HG02943 (cell line): Measurements from ENCODE around the gene OMP.

Experiments used
- ATAC-seq: cut with Tn5 transposase; IDR thresholded peaks from one replicate; pipeline ENCODE4 v1.9.1; 2021; ENCODE audit warnings: mild to moderate bottlenecking, low read depth, moderate library complexity; ENCODE audit not compliant: unreplicated experiment

Gene OMP

DNA sequence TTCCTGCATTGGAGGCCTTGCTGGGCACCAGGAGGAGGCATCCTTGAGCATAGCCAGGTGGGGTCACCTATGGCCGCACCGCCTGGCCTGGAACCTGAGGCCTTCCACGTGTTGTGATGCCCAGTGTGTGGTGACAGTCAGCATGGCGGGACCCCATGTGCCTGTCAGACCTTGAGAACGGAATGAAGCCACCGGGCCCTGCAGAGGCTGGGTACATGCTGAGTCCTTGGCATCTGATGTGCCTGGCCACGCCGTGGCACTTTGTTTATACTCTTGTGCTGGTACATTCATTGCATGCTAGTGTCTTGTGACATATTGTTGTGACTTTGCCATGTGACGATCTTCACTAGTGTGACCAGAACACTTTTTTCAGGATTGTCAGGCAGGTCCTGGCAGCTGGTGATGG, 16.9 kb downstream of the OMP start:
- ATAC-seq, result no peak

DNA sequence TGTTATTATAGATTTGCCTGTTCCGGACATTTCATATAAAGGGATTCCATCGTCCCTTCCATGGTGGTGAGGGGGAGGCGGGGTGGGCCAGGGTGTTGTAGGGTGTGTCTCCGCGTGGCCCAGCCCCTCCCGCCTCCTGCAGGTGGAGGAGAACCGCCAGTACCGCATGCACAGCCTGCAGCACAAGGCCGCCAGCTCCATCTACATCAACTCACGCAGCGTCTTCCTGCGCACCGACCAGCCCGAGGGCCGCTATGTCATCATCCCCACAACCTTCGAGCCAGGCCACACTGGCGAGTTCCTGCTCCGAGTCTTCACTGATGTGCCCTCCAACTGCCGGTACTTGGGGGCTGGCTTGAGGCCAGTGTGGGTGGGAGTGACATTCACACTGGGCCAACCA, 17.9 kb downstream of the OMP start:
- no peak for ATAC-seq

DNA sequence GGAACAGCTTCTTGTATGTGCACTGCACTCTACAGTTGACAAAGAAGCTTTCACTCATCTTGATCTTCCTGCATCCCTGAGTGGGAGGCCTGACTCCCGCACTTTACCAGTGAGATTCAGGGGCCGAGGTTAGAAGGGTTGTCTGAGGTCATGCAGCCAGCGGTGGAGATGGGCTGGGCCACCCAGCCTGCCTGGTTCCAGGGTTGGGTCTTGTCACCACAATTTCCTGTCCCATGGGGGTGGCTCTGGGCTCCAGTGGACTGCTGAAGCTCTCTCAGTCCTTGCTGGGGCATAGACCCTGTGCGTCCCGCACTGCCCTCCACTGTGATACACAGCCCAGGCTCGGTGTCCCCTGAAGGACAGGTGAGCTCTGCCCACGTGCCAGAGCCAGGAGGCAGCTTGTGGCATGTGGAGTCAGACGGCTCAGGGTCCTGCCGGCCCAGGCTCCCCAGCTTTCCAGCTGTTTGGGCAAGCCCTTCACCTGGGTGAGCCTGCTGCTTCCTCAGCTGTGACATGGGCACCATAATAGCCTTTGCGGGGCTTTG, 18.5 kb downstream of the OMP start:
- no peak for ATAC-seq

DNA sequence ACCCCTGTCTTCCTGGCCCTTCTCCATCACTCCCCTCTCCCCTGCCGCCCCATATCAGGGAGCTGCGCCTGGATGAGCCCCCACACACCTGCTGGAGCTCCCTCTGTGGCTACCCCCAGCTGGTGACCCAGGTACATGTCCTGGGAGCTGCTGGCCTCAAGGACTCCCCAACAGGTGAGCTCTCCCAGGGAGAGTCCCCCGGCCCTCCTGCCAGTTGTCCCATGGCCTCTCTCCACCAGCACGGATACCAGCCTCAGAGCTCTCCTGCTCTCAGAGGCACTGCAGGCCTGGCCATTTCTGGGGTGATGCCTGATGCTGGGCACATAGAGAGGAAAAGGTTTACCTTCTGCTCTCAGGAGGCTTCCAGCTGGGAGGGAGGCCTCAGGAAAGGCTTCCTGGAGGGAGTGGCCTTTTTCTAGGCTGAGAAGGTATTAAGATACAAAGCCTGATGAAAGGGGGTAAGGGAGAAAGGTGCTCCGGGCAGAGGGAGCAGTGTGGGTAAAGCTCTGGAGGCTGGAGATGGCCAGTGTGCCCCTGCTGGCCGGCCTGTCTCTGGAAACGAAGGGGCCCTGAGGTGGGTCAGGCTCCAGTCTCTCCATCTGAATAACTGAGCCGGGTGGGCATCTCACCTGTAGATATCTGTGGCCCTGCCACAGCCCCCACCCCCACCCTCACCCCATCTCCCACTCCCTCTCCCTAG, 19.4 kb downstream of the OMP start:
- ATAC-seq, result no peak

DNA sequence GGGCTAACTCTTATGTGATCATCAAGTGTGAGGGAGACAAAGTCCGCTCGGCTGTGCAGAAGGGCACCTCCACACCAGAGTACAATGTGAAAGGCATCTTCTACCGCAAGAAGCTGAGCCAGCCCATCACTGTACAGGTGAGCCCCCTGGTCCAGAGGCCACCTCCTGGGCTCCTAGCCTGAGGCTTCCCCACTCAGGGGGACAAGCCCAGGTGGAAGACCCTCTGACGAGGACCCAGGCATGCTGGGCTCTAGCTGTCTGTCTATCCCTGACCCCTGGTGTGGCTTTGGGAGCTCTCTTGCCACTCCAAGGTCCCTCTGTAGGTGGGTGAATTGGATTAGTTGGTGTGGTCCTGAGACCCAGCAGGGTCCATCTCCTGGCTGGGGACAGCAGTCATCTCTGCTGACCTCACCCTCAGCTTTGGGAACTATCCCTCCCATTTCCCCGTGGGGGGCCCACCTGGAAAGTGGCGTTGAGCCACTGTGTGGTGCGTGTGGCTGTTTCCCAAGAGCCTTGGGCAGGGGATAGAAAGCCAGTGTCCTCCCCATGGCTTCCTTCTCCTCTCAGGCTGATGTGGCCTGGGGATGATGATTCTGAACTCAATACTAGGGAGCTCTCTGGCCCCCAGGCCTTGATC, 20.1 kb downstream of the OMP start:
- ATAC-seq, result no peak

DNA sequence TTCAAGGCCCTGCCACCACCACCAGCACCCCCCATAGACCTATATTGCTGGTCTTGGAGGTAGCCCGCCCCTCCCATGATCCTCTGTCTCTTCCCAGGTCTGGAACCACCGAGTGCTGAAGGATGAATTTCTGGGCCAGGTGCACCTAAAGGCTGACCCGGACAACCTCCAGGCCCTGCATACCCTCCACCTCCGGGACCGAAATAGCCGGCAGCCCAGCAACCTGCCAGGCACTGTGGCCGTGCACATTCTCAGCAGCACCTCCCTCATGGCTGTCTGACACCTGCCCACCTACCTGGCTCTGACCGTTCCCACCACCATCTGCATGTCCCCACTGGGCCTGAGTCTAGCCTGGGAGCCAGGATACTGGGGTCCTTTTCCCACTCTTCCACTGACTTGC, 21.0 kb downstream of the OMP start:
- ATAC-seq, result no peak

DNA sequence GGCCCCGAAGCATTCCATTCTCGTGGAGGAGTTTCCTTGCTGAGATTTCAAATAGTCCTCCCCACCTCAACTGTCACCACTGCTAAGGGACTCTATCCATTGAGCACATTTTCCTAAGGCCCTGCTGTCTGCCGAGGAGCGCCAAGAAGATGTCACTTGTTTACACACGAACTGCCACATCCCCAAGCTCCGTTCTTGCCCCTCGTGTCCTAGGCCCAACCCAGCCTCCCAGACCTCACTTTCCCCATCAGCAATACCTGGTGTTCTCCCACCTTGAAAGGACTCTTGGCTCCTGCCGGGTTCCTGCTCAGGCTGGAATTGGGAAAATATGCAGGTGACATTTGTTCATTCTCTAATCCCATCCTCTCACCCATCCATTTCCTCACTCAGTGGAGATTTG, 21.4 kb downstream of the OMP start:
- ATAC-seq, result no peak

DNA sequence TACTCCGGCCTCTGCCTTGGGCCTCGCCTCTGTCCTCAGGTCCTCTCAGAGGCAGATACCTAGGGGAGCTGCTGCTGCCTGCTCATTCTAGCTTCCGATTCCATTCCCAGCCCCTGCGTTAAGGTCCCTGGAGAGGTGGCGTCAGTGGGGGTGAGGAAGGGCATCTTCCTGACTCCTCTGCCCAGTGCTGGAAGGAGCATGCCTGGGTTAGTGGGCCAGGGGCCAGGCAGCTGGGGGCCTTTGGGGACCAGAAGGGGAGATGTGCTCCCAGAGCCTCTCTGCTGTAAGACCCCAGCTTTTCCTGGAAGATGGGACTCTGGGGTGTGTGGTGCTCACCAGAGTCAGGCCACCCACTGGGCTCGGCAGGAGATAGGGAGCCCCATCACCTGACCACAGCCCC, 21.8 kb downstream of the OMP start:
- no peak for ATAC-seq

DNA sequence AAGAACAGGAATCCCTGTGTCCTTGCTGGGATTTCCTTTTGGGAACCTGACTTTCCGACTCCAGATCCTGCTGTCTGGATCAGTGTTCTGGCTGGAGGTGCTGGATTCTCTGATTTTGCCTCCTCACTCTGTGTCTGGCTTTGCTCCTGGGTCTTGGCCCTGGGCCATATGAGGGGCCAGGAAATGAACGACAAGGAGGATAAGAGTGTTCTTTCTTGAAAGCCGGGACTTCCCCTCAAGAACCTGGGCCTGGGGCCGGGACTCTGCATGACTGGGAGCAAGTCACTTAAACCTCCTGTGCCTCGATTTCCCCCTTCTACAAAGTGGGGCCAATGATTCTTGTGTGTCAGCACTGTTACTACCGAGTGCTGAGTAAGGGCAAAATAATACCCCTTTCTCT, 22.6 kb downstream of the OMP start:
- ATAC-seq, result no peak

DNA sequence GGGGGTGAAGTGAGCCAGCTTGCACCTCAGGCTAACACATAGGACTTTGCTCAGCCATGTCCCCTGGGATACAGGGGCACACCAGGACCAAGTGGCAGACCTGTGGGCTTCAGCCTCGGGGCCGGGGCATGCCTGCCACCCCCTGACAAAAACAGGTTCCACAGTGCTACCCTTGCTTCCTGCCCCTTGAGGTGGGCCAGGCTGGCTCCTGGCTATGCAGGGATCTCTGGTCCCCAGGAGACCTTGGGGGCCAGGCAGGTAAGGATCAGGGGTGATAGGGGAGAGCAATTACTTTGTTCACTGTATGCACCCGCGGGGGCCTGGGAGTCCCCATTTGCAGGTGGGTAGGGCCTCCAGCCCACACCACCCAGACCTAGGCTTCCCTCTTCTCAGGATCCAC, 23.1 kb downstream of the OMP start:
- ATAC-seq, result no peak

DNA sequence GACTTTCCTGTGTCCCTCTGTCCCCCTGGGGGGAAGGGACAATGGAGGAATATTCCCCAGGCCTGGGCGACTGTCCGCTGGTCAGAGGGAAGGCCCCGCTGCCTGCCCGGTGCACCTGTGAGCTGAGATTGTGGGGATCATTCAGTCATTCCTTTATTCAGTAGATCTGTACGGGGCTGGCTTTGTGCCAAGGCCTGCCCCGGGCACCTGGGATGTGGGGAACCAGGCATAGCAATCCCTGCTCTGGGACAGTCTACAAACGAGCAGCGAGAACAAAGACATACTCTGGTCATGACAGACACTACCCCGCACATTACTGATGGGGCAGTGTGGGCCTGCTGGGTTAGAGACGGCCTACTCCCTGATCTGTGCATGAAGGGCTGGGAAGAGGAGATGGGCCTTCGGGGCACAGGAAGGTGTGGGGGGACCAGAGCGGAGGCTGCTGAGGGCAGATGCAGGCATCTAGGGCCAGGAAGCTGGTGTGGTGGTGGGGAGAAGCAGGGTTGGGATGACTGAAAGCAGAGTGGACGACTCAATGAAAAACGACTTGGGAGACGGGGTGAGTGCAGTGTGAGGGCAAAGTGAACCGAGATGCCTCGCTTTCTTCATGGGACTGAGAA, 23.6 kb downstream of the OMP start:
- no peak for ATAC-seq

DNA sequence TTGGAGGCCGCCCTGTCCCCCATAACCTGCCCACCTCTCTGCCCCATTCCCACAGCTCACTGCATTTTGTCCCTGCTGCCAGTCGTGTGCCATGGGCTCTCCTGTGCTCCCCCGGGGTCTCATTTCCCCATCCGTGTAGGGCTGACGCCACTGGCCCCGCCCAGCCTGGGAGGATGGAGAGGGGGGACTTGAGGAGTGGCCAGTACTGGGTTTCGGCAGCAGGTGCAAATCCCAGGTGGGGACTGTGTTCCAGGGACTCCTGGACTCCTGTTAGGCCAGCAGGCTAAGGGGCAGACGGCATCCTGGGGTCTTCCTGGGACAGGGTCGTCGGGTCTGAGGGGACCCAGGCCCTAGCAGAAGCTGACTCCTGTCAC, 24.2 kb downstream of the OMP start:
- no peak for ATAC-seq

DNA sequence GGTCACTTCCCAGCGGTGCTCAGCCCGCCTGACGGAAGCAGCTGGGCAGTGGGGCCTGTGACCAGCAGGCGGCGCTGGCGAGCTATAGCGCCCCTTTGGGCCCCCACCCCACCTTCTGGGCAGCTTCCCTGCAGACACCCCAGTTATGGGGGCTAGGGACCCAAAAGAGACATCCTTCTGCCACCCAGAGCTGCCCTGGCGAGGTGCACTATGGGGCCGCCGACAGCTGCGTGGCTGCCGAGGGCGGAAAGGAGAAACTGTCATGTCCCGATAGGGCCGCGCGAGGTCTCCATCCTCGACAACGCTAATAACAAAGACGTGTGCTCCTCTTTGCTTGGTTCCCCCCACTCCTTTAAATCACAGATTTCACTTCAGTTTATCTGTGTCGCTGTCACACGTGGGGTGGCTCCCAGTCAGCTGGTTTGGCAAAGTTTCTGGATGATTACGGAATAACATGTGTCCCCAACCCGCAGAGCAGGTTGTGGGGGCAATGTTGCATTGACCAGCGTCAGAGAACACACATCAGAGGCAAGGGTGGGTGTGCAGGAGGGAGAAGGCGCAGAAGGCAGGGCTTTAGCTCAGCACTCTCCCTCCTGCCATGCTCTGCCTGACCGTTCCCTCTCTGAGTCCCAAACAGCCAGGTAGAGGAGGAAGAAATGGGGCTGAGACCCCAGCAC, 24.7 kb downstream of the OMP start:
- ATAC-seq, result no peak

DNA sequence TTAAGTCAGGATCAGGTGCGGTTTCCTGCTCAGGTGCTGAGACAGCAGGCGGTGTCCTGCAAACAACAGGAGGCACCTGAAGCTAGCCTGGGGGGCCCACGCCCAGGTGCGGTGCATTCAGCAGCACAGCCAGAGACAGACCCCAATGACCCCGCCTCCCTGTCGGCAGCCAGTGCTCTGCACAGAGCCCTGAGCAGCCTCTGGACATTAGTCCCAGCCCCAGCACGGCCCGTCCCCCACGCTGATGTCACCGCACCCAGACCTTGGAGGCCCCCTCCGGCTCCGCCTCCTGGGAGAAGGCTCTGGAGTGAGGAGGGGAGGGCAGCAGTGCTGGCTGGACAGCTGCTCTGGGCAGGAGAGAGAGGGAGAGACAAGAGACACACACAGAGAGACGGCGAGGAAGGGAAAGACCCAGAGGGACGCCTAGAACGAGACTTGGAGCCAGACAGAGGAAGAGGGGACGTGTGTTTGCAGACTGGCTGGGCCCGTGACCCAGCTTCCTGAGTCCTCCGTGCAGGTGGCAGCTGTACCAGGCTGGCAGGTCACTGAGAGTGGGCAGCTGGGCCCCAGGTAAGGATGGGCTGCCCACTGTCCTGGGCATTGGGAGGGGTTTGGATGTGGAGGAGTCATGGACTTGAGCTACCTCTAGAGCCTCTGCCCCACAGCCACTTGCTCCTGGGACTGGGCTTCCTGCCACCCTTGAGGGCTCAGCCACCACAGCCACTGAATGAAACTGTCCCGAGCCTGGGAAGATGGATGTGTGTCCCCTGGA, 25.5 kb downstream of the OMP start, which contains the start of gene MYO7A:
MYO7A (plus strand) TSS at position 327 of the 772 bp plus-strand sequence. CDS start 2,389 bp downstream, outside the sequence.
- no peak for ATAC-seq

DNA sequence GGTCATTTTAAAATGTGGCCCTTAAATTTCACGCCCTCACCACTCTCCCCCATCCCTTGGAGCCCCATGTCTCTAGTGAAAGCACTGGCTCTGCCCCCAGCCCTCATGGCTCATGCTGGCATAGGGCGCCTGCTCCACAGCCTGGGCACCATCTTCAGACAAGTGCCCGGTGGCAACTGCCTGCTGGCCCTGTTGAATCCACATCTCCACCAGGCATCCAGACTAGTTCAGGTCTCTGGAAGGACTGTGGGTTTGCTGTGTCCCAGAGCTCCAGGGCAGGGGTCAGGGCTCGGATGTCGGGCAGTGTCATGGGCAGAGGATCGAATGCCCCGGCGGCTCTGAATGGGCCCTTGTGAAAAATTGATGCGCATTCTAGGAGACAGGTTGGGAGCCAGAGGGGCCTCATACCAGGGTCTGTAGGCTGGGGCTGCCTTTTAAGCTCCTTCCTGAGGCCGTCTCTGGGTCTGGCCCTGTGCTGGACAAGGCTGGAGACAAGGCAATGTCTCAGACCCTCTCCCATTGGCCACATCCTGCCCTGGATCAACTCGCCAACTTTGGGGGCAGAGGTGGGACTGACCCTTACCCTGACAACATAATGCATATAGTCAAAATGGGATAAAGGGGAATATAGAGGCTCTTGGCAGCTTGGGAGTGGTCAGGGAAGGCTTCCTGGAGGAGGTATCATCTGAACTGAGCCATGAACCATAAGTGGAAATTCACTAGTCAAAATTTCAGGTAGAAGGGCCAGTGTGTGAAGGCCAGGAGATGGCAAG, 26.6 kb downstream of the OMP start:
- no peak for ATAC-seq

DNA sequence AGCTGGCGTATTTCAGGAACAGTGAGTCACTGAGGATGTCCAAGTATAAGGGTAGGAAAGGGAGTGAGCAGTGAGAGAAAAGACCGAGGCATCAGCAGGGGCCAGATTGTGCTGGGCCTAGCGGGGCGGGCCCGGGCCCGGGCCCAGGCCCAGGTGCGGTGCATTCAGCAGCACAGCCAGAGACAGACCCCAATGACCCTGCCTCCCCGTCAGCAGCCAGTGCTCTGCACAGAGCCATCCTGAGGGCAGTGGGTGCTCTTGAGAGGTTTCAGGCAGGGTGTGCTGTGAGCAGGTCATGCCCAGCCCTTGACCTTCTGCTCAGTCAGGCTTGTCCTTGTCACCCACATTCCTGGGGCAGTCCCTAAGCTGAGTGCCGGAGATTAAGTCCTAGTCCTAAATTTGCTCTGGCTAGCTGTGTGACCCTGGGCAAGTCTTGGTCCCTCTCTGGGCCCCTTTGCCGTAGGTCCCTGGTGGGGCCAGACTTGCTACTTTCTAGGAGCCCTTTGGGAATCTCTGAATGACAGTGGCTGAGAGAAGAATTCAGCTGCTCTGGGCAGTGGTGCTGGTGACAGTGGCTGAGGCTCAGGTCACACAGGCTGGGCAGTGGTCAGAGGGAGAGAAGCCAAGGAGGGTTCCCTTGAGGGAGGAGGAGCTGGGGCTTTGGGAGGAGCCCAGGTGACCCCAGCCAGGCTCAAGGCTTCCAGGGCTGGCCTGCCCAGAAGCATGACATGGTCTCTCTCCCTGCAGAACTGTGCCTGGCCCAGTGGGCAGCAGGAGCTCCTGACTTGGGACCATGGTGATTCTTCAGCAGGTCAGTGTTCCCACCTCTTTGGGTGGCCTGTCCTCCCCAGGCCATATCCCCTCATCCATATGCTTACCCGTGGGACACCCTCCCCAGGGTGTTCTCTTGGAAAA, 27.5 kb downstream of the OMP start:
- ATAC-seq, result no peak

DNA sequence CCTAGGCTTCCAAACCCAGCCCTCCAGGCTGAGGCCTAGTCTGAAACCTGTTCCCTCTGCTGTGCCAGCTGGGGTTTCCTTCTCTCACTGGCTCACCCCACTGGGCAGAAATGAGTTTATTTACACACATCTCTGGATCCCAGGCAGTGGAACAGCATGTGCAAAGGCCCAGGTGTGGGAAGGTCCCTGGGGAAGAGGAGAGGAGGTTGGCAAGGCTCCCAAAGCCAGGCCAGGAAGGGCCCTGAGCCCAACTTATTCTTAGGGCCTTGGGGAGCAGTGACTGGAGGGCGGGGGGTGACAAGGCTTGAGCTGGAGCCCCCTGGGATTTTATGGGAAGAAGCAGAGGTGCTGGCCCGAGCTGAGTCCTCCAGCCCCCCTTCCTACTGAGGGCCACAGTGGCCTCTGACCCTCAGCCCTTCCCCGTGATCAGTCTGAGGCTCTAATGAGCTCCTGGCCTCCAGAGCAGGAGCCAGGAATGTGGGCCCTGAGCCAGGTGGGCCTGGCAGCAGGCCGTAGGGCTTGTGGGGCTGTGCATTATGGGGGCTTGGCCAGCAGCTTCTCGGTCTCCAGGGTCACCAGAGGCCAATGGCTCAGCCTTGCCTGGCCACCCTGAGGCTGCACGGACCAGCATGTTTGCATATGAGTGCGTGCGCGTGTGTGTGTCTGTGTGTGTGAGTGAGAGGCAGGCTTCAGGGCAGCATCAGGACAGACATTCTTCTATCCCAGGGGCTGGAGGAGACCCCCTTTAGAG, 28.3 kb downstream of the OMP start:
- no peak for ATAC-seq

DNA sequence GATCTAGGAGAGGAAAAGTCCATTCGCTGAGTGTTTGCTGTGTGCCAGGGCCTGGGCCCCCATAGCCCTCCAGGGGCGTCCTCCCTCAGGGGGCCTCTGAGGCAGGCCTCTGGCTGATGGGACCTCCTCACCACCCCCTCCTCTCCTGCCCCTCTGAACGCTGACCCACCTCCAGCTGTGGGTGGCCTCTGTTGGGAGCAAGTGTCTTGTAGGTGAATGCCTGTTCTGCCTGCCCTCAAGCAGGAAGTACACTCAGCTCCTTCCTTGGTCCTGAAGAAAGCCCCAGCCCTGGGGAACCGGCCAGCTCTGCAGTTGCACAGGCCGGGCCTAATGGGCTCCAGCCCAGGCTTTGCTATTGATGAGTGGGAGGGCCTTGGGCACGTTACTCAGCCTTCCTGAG, 28.9 kb downstream of the OMP start:
- no peak for ATAC-seq
